Keratinocyte (primary cell): ENCODE data around the gene SRPRB. TPM values are rescaled to one million over a fixed set of nuclear protein-coding genes. Genes with fewer than 3 reads are reported as not detected.

Experiments used
- DNase-seq: peaks from one replicate; pipeline ENCODE4 v3.0.0-alpha.2; 2011; ENCODE audit warnings: low read depth, missing footprints, low spot score
- FAIRE-seq: peaks from 2 replicates; lab custom pipeline; 2011; peaks lifted over from hg19 to GRCh38; lab: Jason Lieb, UNC
- H2AFZ ChIP-seq: 2 replicates; pipeline ENCODE4 v1.6.0; 2012; ENCODE audit warnings: low read length, control low read depth, inconsistent platforms; ENCODE audit not compliant: control insufficient read depth
- H3K27ac ChIP-seq: 2 replicates; pipeline ENCODE4 v1.5.1; 2011; ENCODE audit warnings: low read length; ENCODE audit not compliant: control insufficient read depth, insufficient read depth
- H3K27me3 ChIP-seq: 3 replicates; pipeline ENCODE4 v1.6.0; 2011; ENCODE audit warnings: low read length; ENCODE audit not compliant: control insufficient read depth, insufficient read depth; ENCODE audit errors: extremely low read depth
- H3K36me3 ChIP-seq, 2 experiments: 2 replicates in 1 of 2; 3 replicates in 1 of 2; pipeline ENCODE4 v1.5.1; 2011; ENCODE audit warnings: low read length in 2 of 2, mild to moderate bottlenecking in 1 of 2; ENCODE audit not compliant: control insufficient read depth in 2 of 2, insufficient read depth in 2 of 2; ENCODE audit errors: extremely low read depth in 1 of 2
- H3K4me1 ChIP-seq: 3 replicates; pipeline ENCODE4 v1.5.1; 2011; ENCODE audit warnings: low read length; ENCODE audit not compliant: control insufficient read depth, insufficient read depth; ENCODE audit errors: extremely low read depth
- H3K4me2 ChIP-seq: 3 replicates; pipeline ENCODE4 v1.6.0; 2011; ENCODE audit warnings: low read depth, low read length; ENCODE audit not compliant: control insufficient read depth, insufficient read depth; ENCODE audit errors: extremely low read depth
- H3K4me3 ChIP-seq, 3 experiments: fragments of 200-600 bp in 1 of 3; sonication (generic) in 1 of 3; 2 replicates in 2 of 3; 3 replicates in 1 of 3; pipeline ENCODE4 v1.5.1; 2011 to 2016; ENCODE audit warnings: low read length in 3 of 3, mild to moderate bottlenecking in 3 of 3, control low read depth in 2 of 3, inconsistent platforms in 1 of 3, low read depth in 1 of 3, mixed read lengths in 1 of 3, mixed run types in 1 of 3, moderate library complexity in 1 of 3; ENCODE audit not compliant: control insufficient read depth in 2 of 3, insufficient read depth in 2 of 3; ENCODE audit errors: extremely low read depth in 1 of 3
- H3K79me2 ChIP-seq: 2 replicates; pipeline ENCODE4 v1.6.0; 2012; ENCODE audit warnings: low read length; ENCODE audit not compliant: control insufficient read depth, insufficient read depth
- H3K9ac ChIP-seq: 3 replicates; pipeline ENCODE4 v1.6.0; 2011; ENCODE audit warnings: low read length; ENCODE audit not compliant: control insufficient read depth, insufficient read depth; ENCODE audit errors: extremely low read depth
- H3K9me1 ChIP-seq: 3 replicates; pipeline ENCODE4 v1.6.0; 2011; ENCODE audit warnings: low read length; ENCODE audit not compliant: control insufficient read depth, insufficient read depth; ENCODE audit errors: extremely low read depth
- H3K9me3 ChIP-seq: 2 replicates; pipeline ENCODE4 v1.5.1; 2012; ENCODE audit warnings: low read depth, low read length; ENCODE audit not compliant: control insufficient read depth
- H4K20me1 ChIP-seq: 3 replicates; pipeline ENCODE4 v1.6.0; 2011; ENCODE audit warnings: low read length; ENCODE audit not compliant: control insufficient read depth, insufficient read depth; ENCODE audit errors: extremely low read depth
- EZH2 ChIP-seq: IDR thresholded peaks from one replicate; pipeline ENCODE4 v1.6.1; 2012; ENCODE audit warnings: inconsistent platforms, mild to moderate bottlenecking, low read length, moderate library complexity
- dilution Hi-C: fragments of 300-500 bp; cut with MboI; formaldehyde crosslinking; loops from one replicate; pipeline ENCODE4 v1.7.0; 2020; ENCODE audit warnings: low sequenced_read_pairs; ENCODE audit not compliant: extremely low pct_ligation_motif_present
- polyA plus RNA-seq, 5 experiments: library from polyadenylated mRNA; depleted of rRNA in 3 of 5; stranded (reverse) in 3 of 5; stranded (forward) in 1 of 5; unstranded in 1 of 5; fragments of >200 nt; gene quantifications; 1 replicate in 1 of 5; 2 replicates in 3 of 5; 3 replicates in 1 of 5; pipeline versions ENCODE4 v1.2.1 to v1.2.3, GENCODE V29; 2011 to 2012; ENCODE audit warnings: missing spikeins in 2 of 5, low read depth in 1 of 5, low replicate concordance in 1 of 5
- TF ChIP-seq, protein P1 (sequence below), 3 experiments: IDR thresholded peaks in 1 of 3; conservative IDR thresholded peaks in 1 of 3; optimal IDR thresholded peaks in 1 of 3; 2 replicates in 2 of 3; 3 replicates in 1 of 3; pipeline versions ENCODE3 to v1.5.1; 2011; ENCODE audit warnings: low read length in 3 of 3, mild to moderate bottlenecking in 3 of 3, moderate library complexity in 2 of 3, control low read depth in 1 of 3, inconsistent platforms in 1 of 3; ENCODE audit not compliant: insufficient read depth in 2 of 3; ENCODE audit errors: extremely low read depth in 1 of 3

The SRPRB gene
- polyA plus RNA-seq, 1 donor (not counting 4 experiments of a cell fraction or from before 2014, with no cell fraction given) = 55.9 TPM

DNA sequence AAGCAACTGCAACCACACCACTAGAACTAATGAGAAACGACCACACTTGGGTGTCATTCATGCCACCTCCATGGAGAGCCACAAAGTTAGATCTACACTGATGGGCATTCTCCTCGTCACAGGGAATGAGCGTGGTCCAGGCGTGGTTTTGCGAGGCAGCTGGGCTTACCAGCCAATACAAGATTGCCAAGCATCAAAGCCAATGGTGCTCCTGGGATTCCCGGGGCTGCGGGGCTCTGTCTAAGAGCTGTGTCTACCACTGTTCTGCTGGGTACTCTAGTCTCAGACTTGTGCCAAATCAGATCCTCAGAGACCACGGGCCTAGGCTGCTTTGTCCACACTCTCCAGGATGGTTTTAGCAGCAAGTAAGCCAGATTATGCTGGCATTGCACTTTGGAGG, 46.3 kb downstream of the SRPRB start:
- FAIRE-seq = no peak
- Histone ChIP-seq H3K4me3 (no peak overlapping the region), H3K27ac (no peak overlapping the region), H3K27me3 (peaks cover 2% of the 10 kb centered on the region), H3K4me2 (no peak overlapping the region), H3K9me3 (no peaks in the 10 kb centered on the region), H3K36me3 (no peaks in the 10 kb centered on the region), H3K4me1 (no peaks in the 10 kb centered on the region), H2AFZ (no peak overlapping the region), H3K79me2 (no peaks in the 10 kb centered on the region), H3K9me1 (no peaks in the 10 kb centered on the region), H3K9ac (no peak overlapping the region), H4K20me1 (no peaks in the 10 kb centered on the region)
- TF ChIP-seq, protein P1, sequence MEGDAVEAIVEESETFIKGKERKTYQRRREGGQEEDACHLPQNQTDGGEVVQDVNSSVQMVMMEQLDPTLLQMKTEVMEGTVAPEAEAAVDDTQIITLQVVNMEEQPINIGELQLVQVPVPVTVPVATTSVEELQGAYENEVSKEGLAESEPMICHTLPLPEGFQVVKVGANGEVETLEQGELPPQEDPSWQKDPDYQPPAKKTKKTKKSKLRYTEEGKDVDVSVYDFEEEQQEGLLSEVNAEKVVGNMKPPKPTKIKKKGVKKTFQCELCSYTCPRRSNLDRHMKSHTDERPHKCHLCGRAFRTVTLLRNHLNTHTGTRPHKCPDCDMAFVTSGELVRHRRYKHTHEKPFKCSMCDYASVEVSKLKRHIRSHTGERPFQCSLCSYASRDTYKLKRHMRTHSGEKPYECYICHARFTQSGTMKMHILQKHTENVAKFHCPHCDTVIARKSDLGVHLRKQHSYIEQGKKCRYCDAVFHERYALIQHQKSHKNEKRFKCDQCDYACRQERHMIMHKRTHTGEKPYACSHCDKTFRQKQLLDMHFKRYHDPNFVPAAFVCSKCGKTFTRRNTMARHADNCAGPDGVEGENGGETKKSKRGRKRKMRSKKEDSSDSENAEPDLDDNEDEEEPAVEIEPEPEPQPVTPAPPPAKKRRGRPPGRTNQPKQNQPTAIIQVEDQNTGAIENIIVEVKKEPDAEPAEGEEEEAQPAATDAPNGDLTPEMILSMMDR (optimal IDR thresholded peaks at IDR 0.05 in 1 of 3, IDR thresholded peaks at IDR 0.05 in 1 of 3, conservative IDR thresholded peaks at IDR 0.05 in 1 of 3; ENCODE audit: extremely low read depth in 1 of 3, insufficient read depth in 2 of 3, low read length in 3 of 3) = no peak
- no peak for TF ChIP-seq EZH2
- dilution Hi-C loops = no loop called here
- no peak for DNase-seq

DNA sequence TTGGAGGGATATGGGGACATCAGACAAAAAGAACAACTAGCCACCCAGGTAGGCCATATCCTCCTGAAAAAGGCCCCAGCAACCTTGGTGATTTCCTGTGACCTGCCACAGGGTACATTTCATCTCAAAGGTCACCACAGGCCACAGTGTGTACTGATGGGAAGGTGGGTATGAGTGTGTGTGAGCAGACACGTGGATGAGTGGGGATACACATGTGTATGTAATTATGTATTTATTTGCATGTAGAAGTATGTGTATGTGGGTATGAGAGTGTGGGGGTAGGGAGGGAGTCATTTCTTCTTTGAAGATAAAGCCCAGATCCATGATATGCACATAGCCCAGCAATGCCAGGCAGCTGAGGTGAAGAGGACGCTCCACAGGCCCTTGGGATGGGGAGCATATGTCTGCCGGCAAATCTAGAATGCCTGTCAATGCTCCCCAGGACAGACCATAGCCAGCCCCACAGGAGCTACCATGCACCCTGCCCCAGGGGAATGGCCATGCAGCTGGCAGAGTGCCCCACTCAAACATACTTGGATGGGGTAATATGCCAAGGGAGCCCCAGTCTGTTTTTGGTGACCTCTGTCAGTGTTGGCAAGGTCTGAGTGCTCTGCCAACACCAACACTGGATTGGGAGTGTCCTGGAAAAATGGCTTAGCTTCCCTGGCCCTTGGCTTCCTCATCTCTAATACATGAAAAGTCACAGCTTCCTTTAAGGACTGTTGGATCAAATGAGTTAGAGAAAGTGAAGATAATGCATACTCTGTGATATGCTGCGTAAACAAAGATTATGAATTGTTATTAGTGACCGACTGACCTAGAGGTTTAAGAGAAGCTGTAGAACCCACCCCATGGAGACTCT, 47.7 kb downstream of the SRPRB start:
- TF ChIP-seq EZH2 = no peak
- TF ChIP-seq, protein P1 (optimal IDR thresholded peaks at IDR 0.05 in 1 of 3, IDR thresholded peaks at IDR 0.05 in 1 of 3, conservative IDR thresholded peaks at IDR 0.05 in 1 of 3; ENCODE audit: extremely low read depth in 1 of 3, insufficient read depth in 2 of 3, low read length in 3 of 3) = no peak
- FAIRE-seq (no peak), DNase-seq (no peak)

More for the DNA sequence above, 47.7 kb downstream of the SRPRB start:
- Histone ChIP-seq H3K9me1 (no peaks in the 10 kb centered on the region), H3K27ac (no peak overlapping the region), H3K9me3 (no peaks in the 10 kb centered on the region), H3K36me3 (no peaks in the 10 kb centered on the region), H3K9ac (no peak overlapping the region), H3K4me2 (no peak overlapping the region), H4K20me1 (no peaks in the 10 kb centered on the region), H2AFZ (no peak overlapping the region), H3K79me2 (no peaks in the 10 kb centered on the region), H3K4me1 (no peaks in the 10 kb centered on the region), H3K4me3 (no peak overlapping the region), H3K27me3 (no peaks in the 10 kb centered on the region)
- dilution Hi-C loops = no loop called here
